IMR-90 (cell line): Measurements from ENCODE around the gene LOXL4. TPM values are rescaled to one million over a fixed set of nuclear protein-coding genes. Genes with fewer than 3 reads are reported as not detected.

Experiments used
- ATAC-seq: fragments of 200-7000 bp; cut with Tn5 transposase; 2 replicates; pipeline ENCODE4 v1.9.1; 2020; ENCODE audit warnings: low read depth, mild to moderate bottlenecking, moderate library complexity
- BruUV-seq: library from RNA; stranded (reverse); fragments of 400-500 nt; replicated peaks from 2 replicates; lab custom pipeline; 2021; lab: Mats Ljungman, UMichigan
- CTCF ChIA-PET: fragments of 300-600 bp; formaldehyde crosslinking; extraction: SDS; loops from one replicate; lab custom pipeline; 2021; ENCODE audit warnings: antibody characterized with exemption; lab: Yijun Ruan, JAX
- POLR2A ChIA-PET: fragments of 300-600 bp; sonication (Branson Sonifier 250); formaldehyde crosslinking; loops from one replicate; lab custom pipeline; 2022; ENCODE audit warnings: antibody characterized with exemption; ENCODE audit not compliant: unreplicated experiment; lab: Charles Lee
- DNase-seq: peaks from one replicate; pipeline ENCODE4 v3.0.0; 2013
- H2AFZ ChIP-seq: replicated peaks from 2 replicates; pipeline ENCODE3; 2013; ENCODE audit warnings: low read length, mild to moderate bottlenecking; ENCODE audit not compliant: poor library complexity
- H2AK5ac ChIP-seq: 2 replicates; pipeline ENCODE4 v1.6.1; 2013; ENCODE audit warnings: low read depth, low read length, inconsistent platforms
- H2AK9ac ChIP-seq: replicated peaks from 2 replicates; pipeline ENCODE3; 2013; ENCODE audit warnings: mild to moderate bottlenecking, low read depth, low read length, moderate library complexity; ENCODE audit not compliant: poor library complexity
- H2BK120ac ChIP-seq: 2 replicates; pipeline ENCODE4 v1.6.1; 2013; ENCODE audit warnings: low read depth, low read length, inconsistent platforms
- H2BK15ac ChIP-seq: 3 replicates; pipeline ENCODE4 v1.6.1; 2013; ENCODE audit warnings: low read depth, low read length, inconsistent platforms
- H2BK20ac ChIP-seq: 2 replicates; pipeline ENCODE4 v1.6.1; 2013; ENCODE audit warnings: low read depth, mild to moderate bottlenecking, inconsistent platforms, low read length, moderate library complexity
- H2BK5ac ChIP-seq: 2 replicates; pipeline ENCODE4 v1.6.1; 2013; ENCODE audit warnings: mild to moderate bottlenecking, low read depth, low read length, inconsistent platforms; ENCODE audit not compliant: poor library complexity, severe bottlenecking
- H3K14ac ChIP-seq: replicated peaks from 2 replicates; pipeline ENCODE4 v1.6.1; 2013; ENCODE audit warnings: low read depth, low read length, inconsistent platforms
- H3K18ac ChIP-seq: 2 replicates; pipeline ENCODE4 v1.6.1; 2013; ENCODE audit warnings: low read depth, low read length, control low read depth
- H3K23ac ChIP-seq: 2 replicates; pipeline ENCODE4 v1.6.1; 2013; ENCODE audit warnings: low read depth, low read length, inconsistent platforms
- H3K27ac ChIP-seq: 2 replicates; pipeline ENCODE4 v1.5.1; 2013; ENCODE audit warnings: mild to moderate bottlenecking, control low read depth, low read length; ENCODE audit not compliant: insufficient read depth
- H3K27me3 ChIP-seq: 2 replicates; pipeline ENCODE4 v1.6.1; 2013; ENCODE audit warnings: low read length; ENCODE audit not compliant: control insufficient read depth, insufficient read depth
- H3K36me3 ChIP-seq: 2 replicates; pipeline ENCODE4 v1.6.1; 2013; ENCODE audit warnings: low read length, mixed read lengths; ENCODE audit not compliant: control insufficient read depth, insufficient read depth
- H3K4ac ChIP-seq: 2 replicates; pipeline ENCODE4 v1.6.1; 2013; ENCODE audit warnings: low read depth, low read length, inconsistent platforms
- H3K4me1 ChIP-seq: 2 replicates; pipeline ENCODE4 v1.6.1; 2013; ENCODE audit warnings: low read length, mixed read lengths; ENCODE audit not compliant: control insufficient read depth, insufficient read depth
- H3K4me2 ChIP-seq: 2 replicates; pipeline ENCODE4 v1.6.1; 2013; ENCODE audit warnings: low read depth, mild to moderate bottlenecking, control low read depth, low read length, moderate library complexity
- H3K4me3 ChIP-seq: 2 replicates; pipeline ENCODE4 v1.5.1; 2013; ENCODE audit warnings: low read depth, mild to moderate bottlenecking, control low read depth, low read length, moderate library complexity; ENCODE audit not compliant: insufficient read depth
- H3K56ac ChIP-seq: 2 replicates; pipeline ENCODE4 v1.6.1; 2013; ENCODE audit warnings: low read length, inconsistent platforms; ENCODE audit not compliant: insufficient read depth; ENCODE audit errors: extremely low read depth
- H3K79me1 ChIP-seq, 2 experiments: 2 replicates each; pipeline ENCODE4 v1.6.1; 2013; ENCODE audit warnings: low read length in 2 of 2, inconsistent platforms in 1 of 2, low read depth in 1 of 2
- H3K9ac ChIP-seq: 2 replicates; pipeline ENCODE4 v1.6.1; 2013; ENCODE audit warnings: low read depth, low read length, control low read depth
- H3K9me1 ChIP-seq: 2 replicates; pipeline ENCODE4 v1.6.1; 2013; ENCODE audit warnings: low read length, inconsistent platforms; ENCODE audit not compliant: insufficient read depth
- H3K9me3 ChIP-seq: 2 replicates; pipeline ENCODE4 v1.6.1; 2013; ENCODE audit warnings: low read length; ENCODE audit not compliant: control insufficient read depth, insufficient read depth
- H4K20me1 ChIP-seq: 2 replicates; pipeline ENCODE4 v1.6.1; 2013; ENCODE audit warnings: low read length, inconsistent platforms; ENCODE audit not compliant: insufficient read depth
- H4K5ac ChIP-seq: 2 replicates; pipeline ENCODE4 v1.6.1; 2013; ENCODE audit warnings: mild to moderate bottlenecking, low read depth, low read length, control low read depth
- H4K8ac ChIP-seq, 2 experiments: 2 replicates each; pipeline ENCODE4 v1.6.1; 2013; ENCODE audit warnings: low read depth in 2 of 2, low read length in 2 of 2, control low read depth in 1 of 2, inconsistent platforms in 1 of 2
- H4K91ac ChIP-seq: 2 replicates; pipeline ENCODE4 v1.6.1; 2013; ENCODE audit warnings: low read depth, low read length, inconsistent platforms; ENCODE audit not compliant: insufficient read depth
- BHLHE40 ChIP-seq: fragments of 150-350 bp; IDR thresholded peaks from 2 replicates; pipeline ENCODE4 v1.6.1; 2016; ENCODE audit warnings: mild to moderate bottlenecking, low read depth, low read length
- CEBPB ChIP-seq: IDR thresholded peaks from 2 replicates; pipeline ENCODE4 v1.6.1; 2012; ENCODE audit warnings: low read depth, low read length, improper control_type of control experiment
- CHD1 ChIP-seq: IDR thresholded peaks from 2 replicates; pipeline ENCODE4 v1.6.1; 2012; ENCODE audit warnings: low read depth, low read length, improper control_type of control experiment
- CTCF ChIP-seq: conservative IDR thresholded peaks from 2 replicates; pipeline ENCODE4 v1.5.1; 2012; ENCODE audit warnings: mild to moderate bottlenecking, low read depth, low read length, improper control_type of control experiment
- ELK1 ChIP-seq: fragments of 150-350 bp; IDR thresholded peaks from 2 replicates; pipeline ENCODE4 v1.6.1; 2016; ENCODE audit warnings: low read depth, mild to moderate bottlenecking, low read length, moderate library complexity, borderline replicate concordance
- FOS ChIP-seq: fragments of 150-350 bp; IDR thresholded peaks from 2 replicates; pipeline ENCODE4 v1.6.1; 2016; ENCODE audit warnings: low read depth, low read length
- MAFK ChIP-seq: IDR thresholded peaks from 2 replicates; pipeline ENCODE4 v1.6.1; 2012; ENCODE audit warnings: low read depth, low read length, improper control_type of control experiment
- MAZ ChIP-seq: IDR thresholded peaks from 2 replicates; pipeline ENCODE4 v1.6.1; 2012; ENCODE audit warnings: low read depth, mild to moderate bottlenecking, low read length, improper control_type of control experiment, moderate library complexity, borderline replicate concordance
- MXI1 ChIP-seq: IDR thresholded peaks from 2 replicates; pipeline ENCODE4 v1.6.1; 2012; ENCODE audit warnings: low read depth, mild to moderate bottlenecking, low read length, moderate library complexity, borderline replicate concordance
- NFE2L2 ChIP-seq: fragments of 150-350 bp; IDR thresholded peaks from 2 replicates; pipeline ENCODE4 v1.6.1; 2016; ENCODE audit warnings: low read depth, mild to moderate bottlenecking, low read length
- POLR2A ChIP-seq: IDR thresholded peaks from 2 replicates; pipeline ENCODE4 v1.6.1; 2012; ENCODE audit warnings: mild to moderate bottlenecking, low read depth, low read length
- RAD21 ChIP-seq: IDR thresholded peaks from 2 replicates; pipeline ENCODE4 v1.6.1; 2012; ENCODE audit warnings: low read length, improper control_type of control experiment
- RCOR1 ChIP-seq: IDR thresholded peaks from 2 replicates; pipeline ENCODE4 v1.6.1; 2012; ENCODE audit warnings: mild to moderate bottlenecking, low read length, improper control_type of control experiment; ENCODE audit not compliant: insufficient replicate concordance
- RFX5 ChIP-seq: IDR thresholded peaks from 2 replicates; pipeline ENCODE4 v1.8.0; 2012; ENCODE audit warnings: low read depth, mild to moderate bottlenecking, low read length, moderate library complexity
- SMC3 ChIP-seq: fragments of 150-350 bp; IDR thresholded peaks from 2 replicates; pipeline ENCODE4 v1.6.1; 2016; ENCODE audit warnings: low read depth, mild to moderate bottlenecking, antibody characterized with exemption, low read length, moderate library complexity
- USF2 ChIP-seq: fragments of 150-350 bp; IDR thresholded peaks from 2 replicates; pipeline ENCODE4 v1.6.1; 2017; ENCODE audit warnings: mild to moderate bottlenecking, antibody characterized with exemption, low read length, low read depth
- WGBS, 2 experiments: methylation state at CpG; one replicate each; pipeline versions ENCODE4 v1.1.5 to v1.1.7; 2013; ENCODE audit warnings: missing lambda C conversion rate in 2 of 2; ENCODE audit not compliant: insufficient read length in 1 of 2; ENCODE audit errors: extremely low coverage in 2 of 2; 5-methylcytosine and 5-hydroxymethylcytosine counted together
- dilution Hi-C: fragments of 300-500 bp; cut with HindIII; formaldehyde crosslinking; loops from one replicate; pipeline ENCODE4 v1.14.3; 2018; ENCODE audit warnings: low sequenced_read_pairs; ENCODE audit not compliant: unreplicated experiment
- in situ Hi-C: fragments of 300-500 bp; cut with MboI; formaldehyde crosslinking; loops from 3 replicates; pipeline ENCODE4 v1.14.3; 2019; ENCODE audit warnings: low sequenced_read_pairs, inconsistent platforms, mixed read lengths
- intact Hi-C: fragments of 100-400 bp; cut with micrococcal nuclease; formaldehyde crosslinking; loops from 2 replicates; pipeline ENCODE4 v1.10.0; 2022
- polyA plus RNA-seq, 3 experiments: library from polyadenylated mRNA; depleted of rRNA; stranded (reverse); fragments of >200 nt; gene quantifications; 2 replicates each; pipeline ENCODE4 v1.2.3, GENCODE V29; 2012; ENCODE audit warnings: low replicate concordance in 1 of 3
- total RNA-seq: library from RNA; depleted of rRNA; stranded (reverse); fragments of >200 nt; gene quantifications from 2 replicates; pipeline ENCODE4 v1.2.3, GENCODE V29; 2012

LOXL4 gene
- total and polyA plus RNA-seq, 2 of the 4 experiments (the other 2 are of a cell fraction), result 20.8 to 26.7 TPM

GRCh38 chr10:98312349-98312748 is 44.4 kb upstream of the LOXL4 start:
- in situ Hi-C loops, result no loop called here

More at GRCh38 chr10:98312349-98312748, 44.4 kb upstream of the LOXL4 start:
- no peak overlapping the region for H2BK20ac ChIP-seq
- H4K20me1 ChIP-seq, result no peaks in the 10 kb centered on the region
- H2BK15ac ChIP-seq, result peak overlapping the region; percentile 23; the same call in 1 of the 3 replicates
- intact Hi-C loops, result no loop called here
- DNase-seq, result peak; percentile 20
- no peak overlapping the region for H3K18ac ChIP-seq
- no peak overlapping the region for H3K9ac ChIP-seq
- no peak overlapping the region for H4K5ac ChIP-seq
- peaks cover 10% of the 10 kb centered on the region for H3K9me1 ChIP-seq
- no peak overlapping the region for H2AK5ac ChIP-seq
- H4K8ac ChIP-seq, result no peak overlapping the region
- no peak overlapping the region for H4K91ac ChIP-seq
- H2AFZ ChIP-seq, result no peak overlapping the region
- H3K14ac ChIP-seq, result no peak overlapping the region
- H3K9me3 ChIP-seq, result no peaks in the 10 kb centered on the region
- no peak overlapping the region; the same call in 1 of the 2 replicates for H3K4ac ChIP-seq
- peaks cover 14% of the 10 kb centered on the region for H3K4me1 ChIP-seq
- peak overlapping the region; percentile 10; the same call in 1 of the 2 replicates for H2BK120ac ChIP-seq
- no peaks in the 10 kb centered on the region for H3K36me3 ChIP-seq
- H3K27me3 ChIP-seq, result no peaks in the 10 kb centered on the region
- no peak overlapping the region for H2BK5ac ChIP-seq
- no TSS peak for BruUV-seq
- 83% methylated on average over 1 of the region's 3 CpGs; no CpG with 5 or more reads in 1 of the 2 experiments for WGBS, 2 experiments
- H3K4me3 ChIP-seq, result no peak overlapping the region
- H3K23ac ChIP-seq, result no peak overlapping the region
- no peak overlapping the region for H3K27ac ChIP-seq
- ChIA-PET CTCF (interaction anchor here (0.8 kb wide), 1 partner anchor 8 kb away, joined by 3 read pairs; no protein-coding TSS in a partner anchor), POLR2A (no interaction called here)
- H3K56ac ChIP-seq, result no peak overlapping the region
- no peak overlapping the region for H3K4me2 ChIP-seq
- ATAC-seq, result no peak
- no peak for TF ChIP-seq RFX5
- TF ChIP-seq CTCF, result no peak
- TF ChIP-seq ELK1, result no peak
- no peak for TF ChIP-seq SMC3
- no peak for TF ChIP-seq MAFK
- TF ChIP-seq BHLHE40, result no peak
- no peak for TF ChIP-seq MXI1
- TF ChIP-seq CEBPB, result no peak
- TF ChIP-seq FOS, result no peak
- no peak for TF ChIP-seq RAD21
- no peak for TF ChIP-seq RCOR1
- no peak for TF ChIP-seq CHD1
- no peak for TF ChIP-seq USF2
- TF ChIP-seq POLR2A, result no peak
- no peak for TF ChIP-seq MAZ
- no peak for TF ChIP-seq NFE2L2
- H2AK9ac ChIP-seq, result no peak overlapping the region
- H3K79me1 ChIP-seq, result no peaks in the 10 kb centered on the region
- dilution Hi-C loops, result no loop called here
